ENCODE measurements around the gene PINLYP. TPM values are rescaled to one million over a fixed set of nuclear protein-coding genes. Genes with fewer than 3 reads are reported as not detected.

Gene PINLYP
- total and polyA plus RNA-seq, 9 of the 15 experiments (the other 6 are each of a cell fraction or from before 2014, with no cell fraction given) = 1.00 to 6.7 (median 2.2) TPM

DNA sequence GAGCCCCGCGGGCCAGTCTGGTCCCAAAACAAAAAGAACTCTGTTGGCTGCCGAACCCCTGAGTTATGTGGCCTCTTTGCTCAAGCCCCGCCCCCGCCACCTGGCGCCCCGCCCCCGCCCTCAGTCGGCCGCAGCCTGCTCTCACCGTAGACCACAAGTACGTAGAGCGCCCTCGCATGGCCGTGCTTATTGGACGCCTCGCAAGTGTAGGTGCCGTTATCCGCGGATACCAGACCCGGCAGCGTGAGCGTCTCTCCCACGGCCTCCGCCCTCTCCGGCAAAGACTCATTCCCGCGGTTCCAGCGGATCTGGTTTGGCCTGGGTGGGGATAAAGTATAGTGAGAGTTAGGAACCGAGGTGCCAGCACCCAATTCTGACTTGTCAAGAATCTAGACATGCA is 49.3 kb downstream of the PINLYP start:
- Histone ChIP-seq H2AFZ (ENCODE audit: low read depth, low read length) (peak overlapping the region; percentile 79), H4K20me1 (replicated peaks; ENCODE audit: control insufficient read depth, insufficient read depth, low read length) (no peaks in the 10 kb centered on the region), H3K36me3 (ENCODE audit: control insufficient read depth, insufficient read depth, low read length) (peaks cover 2% of the 10 kb centered on the region; the same call in 2 of the 3 replicates), H3K4me1 (replicated peaks in 1 of 2; ENCODE audit: control insufficient read depth in 2 of 2, insufficient read depth in 2 of 2, low read length in 2 of 2) (peaks cover 39 to 60% of the 10 kb centered on the region in 2 experiments), H3K9ac (ENCODE audit: insufficient read depth in 1 of 2, low read depth in 2 of 2, low read length in 2 of 2) (peak overlapping the region; percentile 21 to 38; a peak in 2 of 4 replicates), H3K4me3 (no peak overlapping the region), H3K9me1 (ENCODE audit: control insufficient read depth, insufficient read depth, low read length) (peaks cover 2% of the 10 kb centered on the region), H3K9me3 (replicated peaks; ENCODE audit: control insufficient read depth, insufficient read depth, low read depth, low read length) (no peaks in the 10 kb centered on the region), H3K79me2 (ENCODE audit: control insufficient read depth, insufficient read depth, low read length) (peaks cover 10% of the 10 kb centered on the region), H3K27ac (ENCODE audit: extremely low read depth, low read depth, low read length) (peak overlapping the region; percentile 57; the same call in 2 of the 3 replicates), H3K4me2 (ENCODE audit: insufficient read depth, low read length) (peak overlapping the region; percentile 66), H3K27me3 (ENCODE audit: control insufficient read depth in 2 of 2, insufficient read depth in 2 of 2, low read length in 2 of 2) (no peaks in the 10 kb centered on the region)
- CTCF ChIA-PET (ENCODE audit: low intra/inter-chr PET ratio) = interaction anchor here (0.7 to 1.3 kb wide), 4 partner anchors 30 to 1444 kb away, joined by 3 to 4 read pairs (median 4); no protein-coding TSS in a partner anchor
- POLR2A ChIA-PET = interaction anchor here (0.6 to 1.0 kb wide), 2 partner anchors 29 to 43 kb away, joined by 3 to 4 read pairs; partner anchors contain the start of gene IRGQ
- FAIRE-seq (peak; percentile 85), DNase-seq (ENCODE audit: extremely low read depth in 1 of 4, low spot score in 3 of 4) (peak; percentile 87 to 97 (median 90)), ATAC-seq (peak; percentile 86)
- no TSS peak for BruUV-seq (replicated peaks)
- 1% methylated on average over 29 of the region's 30 CpGs for WGBS (ENCODE audit: insufficient coverage, low coverage, missing lambda C conversion rate)
- in situ Hi-C loops (cut with MboI) (no loop called here), intact Hi-C loops (cut with micrococcal nuclease) (loop anchor here (10.0 kb wide), 2 partner anchors 70 to 180 kb away; no protein-coding TSS in a partner anchor)
- TF ChIP-seq EP300 (IDR thresholded peaks at IDR 0.05; ENCODE audit: low read length) (no peak), DDX20 (tag; IDR thresholded peaks at IDR 0.05; ENCODE audit: low read depth) (no peak), MIER1 (IDR thresholded peaks at IDR 0.05; ENCODE audit: low read depth) (no peak), YY1 (IDR thresholded peaks at IDR 0.05; ENCODE audit: borderline replicate concordance in 1 of 3, control insufficient read depth in 1 of 3, extremely low read depth in 1 of 3, insufficient read depth in 3 of 3, insufficient read length in 1 of 3, insufficient replicate concordance in 2 of 3, low read depth in 1 of 3, low read length in 2 of 3) (peak in 1 of 3 experiments; percentile 26), RAD21 (CRISPR knock-in tag; conservative IDR thresholded peaks at IDR 0.05 in 1 of 2, IDR thresholded peaks at IDR 0.05 in 1 of 2) (peak; percentile 38 to 67), JUND (IDR thresholded peaks at IDR 0.05; ENCODE audit: borderline replicate concordance, low read depth, low read length) (no peak), JUND (tag; IDR thresholded peaks at IDR 0.05; ENCODE audit: borderline replicate concordance, low read depth, low read length) (peak; percentile 18; the same call in 1 of the 3 replicates), ZKSCAN1 (IDR thresholded peaks at IDR 0.05; ENCODE audit: low read depth, low read length) (0 out of 2 replicates have a peak, but pooled peaks have one; percentile 17), MAZ (CRISPR knock-in tag; conservative IDR thresholded peaks at IDR 0.05 in 1 of 2, IDR thresholded peaks at IDR 0.05 in 1 of 2) (0 out of 4 replicates have a peak, but pooled peaks of 1 of the 2 experiments have one; percentile 18), SIN3A (IDR thresholded peaks at IDR 0.05; ENCODE audit: borderline replicate concordance in 2 of 2, control insufficient read depth in 1 of 2, low read depth in 2 of 2, low read length in 2 of 2) (no peak), CTBP1 (IDR thresholded peaks at IDR 0.05; ENCODE audit: borderline replicate concordance) (peak; percentile 38; the same call in 1 of the 2 replicates), DACH1 (IDR thresholded peaks at IDR 0.05; ENCODE audit: partially characterized antibody) (no peak), CREM (IDR thresholded peaks at IDR 0.05; ENCODE audit: low read depth) (peak; percentile 76), TCF3 (CRISPR knock-in tag; IDR thresholded peaks at IDR 0.05) (peak; percentile 63), POLR2G (IDR thresholded peaks at IDR 0.05; ENCODE audit: low read depth, low read length) (peak; percentile 42; the same call in 1 of the 2 replicates)
- TF ChIP-seq, protein P1, sequence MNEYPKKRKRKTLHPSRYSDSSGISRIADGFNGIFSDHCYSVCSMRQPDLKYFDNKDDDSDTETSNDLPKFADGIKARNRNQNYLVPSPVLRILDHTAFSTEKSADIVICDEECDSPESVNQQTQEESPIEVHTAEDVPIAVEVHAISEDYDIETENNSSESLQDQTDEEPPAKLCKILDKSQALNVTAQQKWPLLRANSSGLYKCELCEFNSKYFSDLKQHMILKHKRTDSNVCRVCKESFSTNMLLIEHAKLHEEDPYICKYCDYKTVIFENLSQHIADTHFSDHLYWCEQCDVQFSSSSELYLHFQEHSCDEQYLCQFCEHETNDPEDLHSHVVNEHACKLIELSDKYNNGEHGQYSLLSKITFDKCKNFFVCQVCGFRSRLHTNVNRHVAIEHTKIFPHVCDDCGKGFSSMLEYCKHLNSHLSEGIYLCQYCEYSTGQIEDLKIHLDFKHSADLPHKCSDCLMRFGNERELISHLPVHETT (CRISPR knock-in tag; conservative IDR thresholded peaks at IDR 0.05 in 1 of 2, IDR thresholded peaks at IDR 0.05 in 1 of 2) = no peak
- TF ChIP-seq, protein P2, sequence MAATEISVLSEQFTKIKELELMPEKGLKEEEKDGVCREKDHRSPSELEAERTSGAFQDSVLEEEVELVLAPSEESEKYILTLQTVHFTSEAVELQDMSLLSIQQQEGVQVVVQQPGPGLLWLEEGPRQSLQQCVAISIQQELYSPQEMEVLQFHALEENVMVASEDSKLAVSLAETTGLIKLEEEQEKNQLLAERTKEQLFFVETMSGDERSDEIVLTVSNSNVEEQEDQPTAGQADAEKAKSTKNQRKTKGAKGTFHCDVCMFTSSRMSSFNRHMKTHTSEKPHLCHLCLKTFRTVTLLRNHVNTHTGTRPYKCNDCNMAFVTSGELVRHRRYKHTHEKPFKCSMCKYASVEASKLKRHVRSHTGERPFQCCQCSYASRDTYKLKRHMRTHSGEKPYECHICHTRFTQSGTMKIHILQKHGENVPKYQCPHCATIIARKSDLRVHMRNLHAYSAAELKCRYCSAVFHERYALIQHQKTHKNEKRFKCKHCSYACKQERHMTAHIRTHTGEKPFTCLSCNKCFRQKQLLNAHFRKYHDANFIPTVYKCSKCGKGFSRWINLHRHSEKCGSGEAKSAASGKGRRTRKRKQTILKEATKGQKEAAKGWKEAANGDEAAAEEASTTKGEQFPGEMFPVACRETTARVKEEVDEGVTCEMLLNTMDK (IDR thresholded peaks at IDR 0.05; ENCODE audit: borderline replicate concordance, insufficient read depth, low read depth, low read length, poor library complexity, severe bottlenecking) = peak; percentile 34

Data from K562 (cell line).